VCaP (cell line): ENCODE measurements around the gene KAZN.
"Not testable (repeated sequence)": the region's sequence is repeated elsewhere in the genome, so short reads cannot be mapped to it uniquely, and the experiment has no call there.

ENCODE experiments used
- H3K27ac ChIP-seq: fragments of 450-650 bp; 2 replicates; pipeline ENCODE4 v1.5.1; 2017
- CTCF ChIP-seq: fragments of 450-650 bp; conservative IDR thresholded peaks from 2 replicates; pipeline ENCODE4 v1.5.1; 2017; ENCODE audit warnings: mild to moderate bottlenecking, moderate library complexity

KAZN gene

GRCh38 chr1:14961661-14962267 lies 363.3 kb downstream of the KAZN start:
- TF ChIP-seq CTCF: no peak
- no peak overlapping the region for H3K27ac ChIP-seq

GRCh38 chr1:14962407-14962806 lies 363.9 kb downstream of the KAZN start:
- no peak overlapping the region for H3K27ac ChIP-seq
- TF ChIP-seq CTCF: no peak

- not testable (repeated sequence) for H3K27ac ChIP-seq
These were observed 365.6 kb downstream of the KAZN start for GRCh38 chr1:14963791-14964710.

- TF ChIP-seq CTCF: no peak
- H3K27ac ChIP-seq: no peak overlapping the region
These were observed 366.2 kb downstream of the KAZN start for GRCh38 chr1:14964711-14965055.

- no peak overlapping the region for H3K27ac ChIP-seq
These were observed 369.9 kb downstream of the KAZN start for GRCh38 chr1:14968251-14968851.

GRCh38 chr1:14969006-14969405 lies 370.5 kb downstream of the KAZN start:
- no peak for TF ChIP-seq CTCF
- no peak overlapping the region for H3K27ac ChIP-seq

More at GRCh38 chr1:14968251-14968851, 369.9 kb downstream of the KAZN start:
- TF ChIP-seq CTCF: no peak

GRCh38 chr1:14970115-14970798 lies 371.8 kb downstream of the KAZN start:
- TF ChIP-seq CTCF: no peak
- no peak overlapping the region for H3K27ac ChIP-seq
